Loucy (cell line): ENCODE results near the gene ASB16.
A peak's percentile ranks its signal among the peaks of the same experiment; 100 is the strongest.

Source experiments
- H2AFZ ChIP-seq: fragments of 200-600 bp; sonication (generic); 2 replicates; pipeline ENCODE4 v1.6.0; 2016; ENCODE audit warnings: antibody characterized with exemption, mild to moderate bottlenecking, low read length, moderate library complexity
- H3F3A ChIP-seq: fragments of 200-600 bp; 2 replicates; pipeline ENCODE4 v1.6.0; 2016; ENCODE audit warnings: antibody characterized with exemption, low read depth, mild to moderate bottlenecking
- H3K27me3 ChIP-seq: fragments of 200-600 bp; sonication (generic); 2 replicates; pipeline ENCODE4 v1.6.1; 2014; ENCODE audit warnings: low read length, mild to moderate bottlenecking; ENCODE audit not compliant: insufficient read depth, poor library complexity, severe bottlenecking
- H3K36me3 ChIP-seq: fragments of 200-600 bp; sonication (generic); 2 replicates; pipeline ENCODE4 v1.6.1; 2016; ENCODE audit warnings: low read length; ENCODE audit not compliant: insufficient read depth
- H3K4me1 ChIP-seq: fragments of 200-600 bp; sonication (generic); 2 replicates; pipeline ENCODE4 v1.5.1; 2014; ENCODE audit warnings: low read length, mild to moderate bottlenecking; ENCODE audit not compliant: insufficient read depth, poor library complexity, severe bottlenecking
- H3K4me2 ChIP-seq: fragments of 200-600 bp; sonication (generic); 2 replicates; pipeline ENCODE4 v1.6.0; 2014; ENCODE audit warnings: antibody characterized with exemption, low read length, low read depth, mild to moderate bottlenecking; ENCODE audit not compliant: poor library complexity, severe bottlenecking
- H3K4me3 ChIP-seq: fragments of 200-600 bp; sonication (generic); 2 replicates; pipeline ENCODE4 v1.5.1; 2014; ENCODE audit warnings: low read length, mild to moderate bottlenecking, mixed read lengths; ENCODE audit not compliant: poor library complexity, severe bottlenecking
- H3K79me2 ChIP-seq: fragments of 200-600 bp; sonication (generic); 2 replicates; pipeline ENCODE4 v1.6.1; 2014; ENCODE audit warnings: low read length; ENCODE audit not compliant: insufficient read depth
- H3K9ac ChIP-seq: fragments of 200-600 bp; sonication (generic); 2 replicates; pipeline ENCODE4 v1.6.0; 2014; ENCODE audit warnings: mild to moderate bottlenecking, low read depth, low read length, moderate library complexity; ENCODE audit not compliant: poor library complexity, severe bottlenecking
- H3K9me2 ChIP-seq: fragments of 200-600 bp; sonication (generic); replicated peaks from 2 replicates; pipeline ENCODE4 v1.6.1; 2016; ENCODE audit warnings: low read depth, low read length, mixed read lengths
- H3K9me3 ChIP-seq: fragments of 200-600 bp; sonication (generic); 2 replicates; pipeline ENCODE4 v1.6.1; 2014; ENCODE audit warnings: mild to moderate bottlenecking, antibody characterized with exemption, low read length, low read depth; ENCODE audit not compliant: insufficient read depth
- H4K20me1 ChIP-seq: fragments of 200-600 bp; sonication (generic); 2 replicates; pipeline ENCODE4 v1.6.0; 2014; ENCODE audit warnings: antibody characterized with exemption, low read length, mild to moderate bottlenecking; ENCODE audit not compliant: insufficient read depth, poor library complexity, severe bottlenecking
- EZH2phosphoT487 ChIP-seq: fragments of 200-600 bp; IDR thresholded peaks from 2 replicates; pipeline ENCODE4 v1.6.1; 2018; ENCODE audit warnings: antibody characterized with exemption, mild to moderate bottlenecking, moderate library complexity, borderline replicate concordance
- TF ChIP-seq, protein P1 (sequence below): fragments of 200-600 bp; sonication (generic); conservative IDR thresholded peaks from 2 replicates; pipeline ENCODE4 v1.5.1; 2014; ENCODE audit warnings: mild to moderate bottlenecking, antibody characterized with exemption, low read length

Gene ASB16

GRCh38 chr17:44202756-44203155, 32.3 kb downstream of the ASB16 start:
- no peak overlapping the region for H3K4me3 ChIP-seq
- H3K9me3 ChIP-seq, result no peaks in the 10 kb centered on the region
- H3K9ac ChIP-seq, result no peak overlapping the region
- no peak overlapping the region for H2AFZ ChIP-seq
- no peaks in the 10 kb centered on the region for H3K9me2 ChIP-seq
- H3K4me1 ChIP-seq, result peaks cover 16% of the 10 kb centered on the region
- peaks cover 11% of the 10 kb centered on the region; the same call in 1 of the 2 replicates for H3K36me3 ChIP-seq
- H3K27me3 ChIP-seq, result no peaks in the 10 kb centered on the region
- H3K4me2 ChIP-seq, result no peak overlapping the region
- H3F3A ChIP-seq, result peaks cover 4% of the 10 kb centered on the region; the same call in 1 of the 2 replicates
- H4K20me1 ChIP-seq, result peaks cover 13% of the 10 kb centered on the region
- H3K79me2 ChIP-seq, result peaks cover 13% of the 10 kb centered on the region
- no peak for TF ChIP-seq EZH2phosphoT487
- TF ChIP-seq, protein P1, sequence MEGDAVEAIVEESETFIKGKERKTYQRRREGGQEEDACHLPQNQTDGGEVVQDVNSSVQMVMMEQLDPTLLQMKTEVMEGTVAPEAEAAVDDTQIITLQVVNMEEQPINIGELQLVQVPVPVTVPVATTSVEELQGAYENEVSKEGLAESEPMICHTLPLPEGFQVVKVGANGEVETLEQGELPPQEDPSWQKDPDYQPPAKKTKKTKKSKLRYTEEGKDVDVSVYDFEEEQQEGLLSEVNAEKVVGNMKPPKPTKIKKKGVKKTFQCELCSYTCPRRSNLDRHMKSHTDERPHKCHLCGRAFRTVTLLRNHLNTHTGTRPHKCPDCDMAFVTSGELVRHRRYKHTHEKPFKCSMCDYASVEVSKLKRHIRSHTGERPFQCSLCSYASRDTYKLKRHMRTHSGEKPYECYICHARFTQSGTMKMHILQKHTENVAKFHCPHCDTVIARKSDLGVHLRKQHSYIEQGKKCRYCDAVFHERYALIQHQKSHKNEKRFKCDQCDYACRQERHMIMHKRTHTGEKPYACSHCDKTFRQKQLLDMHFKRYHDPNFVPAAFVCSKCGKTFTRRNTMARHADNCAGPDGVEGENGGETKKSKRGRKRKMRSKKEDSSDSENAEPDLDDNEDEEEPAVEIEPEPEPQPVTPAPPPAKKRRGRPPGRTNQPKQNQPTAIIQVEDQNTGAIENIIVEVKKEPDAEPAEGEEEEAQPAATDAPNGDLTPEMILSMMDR, result no peak

GRCh38 chr17:44203731-44204440, 33.4 kb downstream of the ASB16 start:
- H3F3A ChIP-seq, result peaks cover 4% of the 10 kb centered on the region; the same call in 1 of the 2 replicates
- H3K27me3 ChIP-seq, result no peaks in the 10 kb centered on the region
- H2AFZ ChIP-seq, result no peak overlapping the region
- H4K20me1 ChIP-seq, result peaks cover 1% of the 10 kb centered on the region
- H3K4me2 ChIP-seq, result peak overlapping the region; percentile 33
- no peak for TF ChIP-seq EZH2phosphoT487
- TF ChIP-seq, protein P1, result peak; percentile 85
- no peaks in the 10 kb centered on the region for H3K9me2 ChIP-seq
- H3K79me2 ChIP-seq, result peaks cover 2% of the 10 kb centered on the region; the same call in 1 of the 2 replicates
- no peak overlapping the region for H3K9ac ChIP-seq
- H3K4me1 ChIP-seq, result peaks cover 11% of the 10 kb centered on the region
- H3K9me3 ChIP-seq, result no peaks in the 10 kb centered on the region
- peaks cover 19% of the 10 kb centered on the region; the same call in 1 of the 2 replicates for H3K36me3 ChIP-seq
- no peak overlapping the region for H3K4me3 ChIP-seq

DNA sequence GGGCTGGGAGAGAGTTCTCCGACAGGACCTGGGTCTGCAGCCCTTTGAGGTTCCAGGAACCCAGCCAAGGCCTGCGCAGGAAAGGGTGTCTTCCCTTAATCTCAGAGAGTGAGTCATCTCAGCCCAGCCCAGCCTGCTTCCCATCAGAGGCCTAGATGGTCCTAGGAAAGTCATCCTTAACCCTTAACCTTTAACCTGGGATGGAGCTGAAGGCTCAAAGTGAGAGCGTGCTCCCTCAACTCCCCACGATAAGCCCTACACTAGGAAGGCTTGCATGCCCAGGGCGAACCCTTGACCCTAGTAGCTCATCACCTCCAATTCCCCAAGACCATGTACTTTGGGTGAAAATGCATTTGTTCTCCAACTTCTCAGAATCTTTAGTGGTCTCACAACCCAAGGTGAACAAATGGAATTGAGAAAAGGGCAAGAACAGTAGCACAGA, 34.0 kb downstream of the ASB16 start:
- Histone ChIP-seq H3K4me1 (peaks cover 11% of the 10 kb centered on the region), H3K9me3 (no peaks in the 10 kb centered on the region), H3K9ac (no peak overlapping the region), H3K4me3 (no peak overlapping the region), H3K9me2 (no peaks in the 10 kb centered on the region), H3K27me3 (no peaks in the 10 kb centered on the region), H3K4me2 (no peak overlapping the region), H3K79me2 (no peaks in the 10 kb centered on the region), H2AFZ (no peak overlapping the region), H3F3A (peaks cover 4% of the 10 kb centered on the region; the same call in 1 of the 2 replicates), H4K20me1 (no peaks in the 10 kb centered on the region), H3K36me3 (peaks cover 25% of the 10 kb centered on the region; the same call in 1 of the 2 replicates)
- TF ChIP-seq, protein P1, result no peak
- TF ChIP-seq EZH2phosphoT487, result no peak
